Liver (tissue), 9 donors: ENCODE results near the gene RTEL1. TPM values are rescaled to one million over a fixed set of nuclear protein-coding genes. Genes with fewer than 3 reads are reported as not detected.

Experiments
- DNase-seq: peaks from one replicate; pipeline ENCODE4 v3.0.0-alpha.2; 2017; ENCODE audit warnings: low spot score
- H3K27ac ChIP-seq, 2 donors: one replicate each; pipeline ENCODE4 v1.7.0; 2013; ENCODE audit warnings: inconsistent platforms in 2 of 2, low read length in 2 of 2, control low read depth in 1 of 2, low read depth in 1 of 2, mild to moderate bottlenecking in 1 of 2
- H3K27me3 ChIP-seq, 4 donors: one replicate each; pipeline versions ENCODE4 v1.6.1 to v1.7.0; 2013; ENCODE audit warnings: low read length in 3 of 4, inconsistent platforms in 1 of 4, mild to moderate bottlenecking in 1 of 4, moderate library complexity in 1 of 4; ENCODE audit not compliant: control insufficient read depth in 4 of 4, insufficient read depth in 4 of 4
- H3K36me3 ChIP-seq, 4 donors: one replicate each; pipeline versions ENCODE4 v1.6.1 to v1.7.0; 2013; ENCODE audit warnings: low read length in 3 of 4, mild to moderate bottlenecking in 3 of 4, low read depth in 1 of 4, moderate library complexity in 1 of 4; ENCODE audit not compliant: control insufficient read depth in 4 of 4, insufficient read depth in 3 of 4
- H3K4me1 ChIP-seq, 4 donors: one replicate each; pipeline versions ENCODE4 v1.6.1 to v1.7.0; 2013; ENCODE audit warnings: low read length in 3 of 4, mild to moderate bottlenecking in 3 of 4, moderate library complexity in 1 of 4; ENCODE audit not compliant: control insufficient read depth in 4 of 4, insufficient read depth in 4 of 4
- H3K4me3 ChIP-seq, 3 donors: one replicate each; pipeline versions ENCODE4 v1.6.1 to v1.7.0; 2013; ENCODE audit warnings: low read length in 3 of 3, control low read depth in 1 of 3, low read depth in 1 of 3, mild to moderate bottlenecking in 1 of 3
- H3K9ac ChIP-seq, 2 donors: one replicate each; pipeline ENCODE4 v1.7.0; 2013; ENCODE audit warnings: low read length in 2 of 2, mild to moderate bottlenecking in 2 of 2, moderate library complexity in 2 of 2, control low read depth in 1 of 2, low read depth in 1 of 2
- H3K9me3 ChIP-seq, 4 donors: one replicate each; pipeline versions ENCODE4 v1.6.1 to v1.7.0; 2013; ENCODE audit warnings: low read length in 3 of 4; ENCODE audit not compliant: control insufficient read depth in 4 of 4
- ATF3 ChIP-seq: IDR thresholded peaks from 2 replicates; pipeline ENCODE4 v1.6.1; 2016; ENCODE audit warnings: antibody characterized with exemption
- CTCF ChIP-seq: fragments of 150-350 bp; IDR thresholded peaks from 2 replicates; pipeline ENCODE4 v1.5.1; 2017; ENCODE audit warnings: improper control_type of control experiment, low read depth, low read length; ENCODE audit not compliant: missing input control
- EGR1 ChIP-seq, 2 donors: IDR thresholded peaks; 2 replicates each; pipeline ENCODE4 v1.6.1; 2016 to 2018; ENCODE audit warnings: antibody characterized with exemption in 2 of 2, low read depth in 2 of 2
- FOXA1 ChIP-seq: IDR thresholded peaks from 2 replicates; pipeline ENCODE4 v1.6.1; 2016; ENCODE audit warnings: antibody characterized with exemption
- FOXA2 ChIP-seq: IDR thresholded peaks from 2 replicates; pipeline ENCODE4 v1.6.1; 2016; ENCODE audit warnings: antibody characterized with exemption
- GABPA ChIP-seq, 2 donors: IDR thresholded peaks in 1 of 2; conservative IDR thresholded peaks in 1 of 2; 2 replicates each; pipeline ENCODE4 v1.6.1; 2016; ENCODE audit warnings: antibody characterized with exemption in 2 of 2, mild to moderate bottlenecking in 1 of 2, moderate library complexity in 1 of 2
- HNF4A ChIP-seq, 2 donors: conservative IDR thresholded peaks; 2 replicates each; pipeline ENCODE4 v1.6.1; 2016; ENCODE audit warnings: antibody characterized with exemption in 2 of 2, mild to moderate bottlenecking in 2 of 2
- HNF4G ChIP-seq: IDR thresholded peaks from 2 replicates; pipeline ENCODE4 v1.6.1; 2016; ENCODE audit warnings: antibody characterized with exemption
- JUND ChIP-seq, 2 donors: IDR thresholded peaks; 2 replicates each; pipeline ENCODE4 v1.6.1; 2016; ENCODE audit warnings: antibody characterized with exemption in 2 of 2
- MAX ChIP-seq: IDR thresholded peaks from 2 replicates; pipeline ENCODE4 v1.6.1; 2016; ENCODE audit warnings: antibody characterized with exemption
- NR2F2 ChIP-seq: IDR thresholded peaks from 2 replicates; pipeline ENCODE4 v1.6.1; 2016; ENCODE audit warnings: antibody characterized with exemption
- RAD21 ChIP-seq, 2 donors: IDR thresholded peaks; 2 replicates each; pipeline ENCODE4 v1.6.1; 2016; ENCODE audit warnings: antibody characterized with exemption in 2 of 2, mild to moderate bottlenecking in 2 of 2
- REST ChIP-seq: IDR thresholded peaks from 2 replicates; pipeline ENCODE4 v1.6.1; 2016; ENCODE audit warnings: antibody characterized with exemption, mild to moderate bottlenecking
- RXRA ChIP-seq, 2 donors: IDR thresholded peaks; 2 replicates each; pipeline ENCODE4 v1.6.1; 2017 to 2018; ENCODE audit warnings: antibody characterized with exemption in 2 of 2, mild to moderate bottlenecking in 1 of 2
- SP1 ChIP-seq: IDR thresholded peaks from 2 replicates; pipeline ENCODE4 v1.6.1; 2018; ENCODE audit warnings: antibody characterized with exemption, mild to moderate bottlenecking
- TAF1 ChIP-seq: conservative IDR thresholded peaks from 2 replicates; pipeline ENCODE4 v1.6.1; 2016; ENCODE audit warnings: antibody characterized with exemption, mild to moderate bottlenecking
- YY1 ChIP-seq: IDR thresholded peaks from 2 replicates; pipeline ENCODE4 v1.6.1; 2016; ENCODE audit warnings: antibody characterized with exemption, mild to moderate bottlenecking
- ZBTB33 ChIP-seq: IDR thresholded peaks from 2 replicates; pipeline ENCODE4 v1.6.1; 2016; ENCODE audit warnings: antibody characterized with exemption
- WGBS: extraction: QIAGEN DNeasy Blood & Tissue Kit; methylation state at CpG from one replicate; pipeline ENCODE4 v1.1.7; 2013; 5-methylcytosine and 5-hydroxymethylcytosine counted together
- polyA plus RNA-seq, 2 donors: library from polyadenylated mRNA; stranded (reverse) in 1 of 2; unstranded in 1 of 2; fragments of 200-250 nt in 1 of 2; fragments of >200 nt in 1 of 2; fragmentation: Nextera tagmentation in 1 of 2; extraction: Ambion mirVana in 1 of 2; gene quantifications; one replicate each; pipeline versions ENCODE4 v1.2.1 to v1.2.3, GENCODE V29; 2013 to 2015
- total RNA-seq, 2 donors: library from RNA; depleted of rRNA; stranded (reverse); fragments of >200 nt; gene quantifications; one replicate each; pipeline ENCODE4 v1.2.3, GENCODE V29; 2014
- donor health status: healthy.
- donor health status: healthy.
- donor health status: healthy.
- donor health status: healthy.
- donor health status: healthy.

Gene RTEL1
- total and polyA plus RNA-seq, 4 donors, result 3.7 to 16.9 (median 7.4) TPM

GRCh38 chr20:63704749-63705117 lies 46.6 kb downstream of the RTEL1 start:
- Histone ChIP-seq H3K4me1 (peaks cover 5 to 27% (median 24%) of the 10 kb centered on the region in 4 donors), H3K9me3 (no peaks in the 10 kb centered on the region), H3K27me3 (no peaks in the 10 kb centered on the region), H3K9ac (no peak overlapping the region), H3K4me3 (no peak overlapping the region), H3K27ac (no peak overlapping the region), H3K36me3 (peaks cover 0 to 25% (median 9%) of the 10 kb centered on the region in 4 donors)
- 76% methylated on average over 6 of the region's 6 CpGs for WGBS
- TF ChIP-seq JUND (IDR thresholded peaks at IDR 0.05) (no peak), YY1 (no peak), HNF4A (conservative IDR thresholded peaks at IDR 0.05) (no peak), SP1 (no peak), REST (no peak), NR2F2 (no peak), RAD21 (IDR thresholded peaks at IDR 0.05) (no peak), MAX (no peak), TAF1 (no peak), EGR1 (IDR thresholded peaks at IDR 0.05; ENCODE audit: low read depth in 2 of 2) (no peak), ZBTB33 (no peak), ATF3 (no peak), GABPA (IDR thresholded peaks at IDR 0.05 in 1 of 2, conservative IDR thresholded peaks at IDR 0.05 in 1 of 2) (no peak), FOXA1 (no peak), HNF4G (no peak), RXRA (IDR thresholded peaks at IDR 0.05) (no peak), FOXA2 (no peak), CTCF (no peak)
- no peak for DNase-seq
